Measurements from ENCODE around the gene THRA. TPM values are rescaled to one million over a fixed set of nuclear protein-coding genes. Genes with fewer than 3 reads are reported as not detected.
"Not testable (repeated sequence)": the region's sequence is repeated elsewhere in the genome, so short reads cannot be mapped to it uniquely, and the experiment has no call there.

Gene THRA
- polyA plus RNA-seq, 1 experiment: 25.2 TPM

GRCh38 chr17:40134184-40134583, 71.4 kb downstream of the THRA start:
- Histone ChIP-seq H3K27ac (ENCODE audit: low read depth, low read length) (no peak overlapping the region), H3K9me3 (ENCODE audit: control insufficient read depth, insufficient read depth, low read length) (no peaks in the 10 kb centered on the region; the same call in 1 of the 2 replicates), H3K27me3 (ENCODE audit: control insufficient read depth, insufficient read depth, low read length) (no peaks in the 10 kb centered on the region), H3K4me3 (ENCODE audit: low read depth, low read length) (no peak overlapping the region)
- ChIA-PET CTCF (interaction anchor here (0.5 to 1.0 kb wide), 4 partner anchors 21 to 98 kb away, joined by 3 to 8 read pairs (median 4); no protein-coding TSS in a partner anchor), POLR2A (no interaction called here)
- DNase-seq (ENCODE audit: low read depth, low spot score): no peak
- no peak for TF ChIP-seq CTCF (IDR thresholded peaks at IDR 0.05; ENCODE audit: low read depth, low read length)

GRCh38 chr17:40135817-40136216, 73.1 kb downstream of the THRA start:
- no peak overlapping the region for H3K27ac ChIP-seq (ENCODE audit: low read depth, low read length)
- TF ChIP-seq CTCF (IDR thresholded peaks at IDR 0.05; ENCODE audit: low read depth, low read length): no peak
- no peaks in the 10 kb centered on the region for H3K27me3 ChIP-seq (ENCODE audit: control insufficient read depth, insufficient read depth, low read length)
- no peaks in the 10 kb centered on the region; the same call in 1 of the 2 replicates for H3K9me3 ChIP-seq (ENCODE audit: control insufficient read depth, insufficient read depth, low read length)
- no peak for DNase-seq (ENCODE audit: low read depth, low spot score)
- CTCF ChIA-PET: interaction anchor here (0.9 to 1.0 kb wide), 2 partner anchors 32 to 101 kb away, joined by 3 read pairs; no protein-coding TSS in a partner anchor
- no peak overlapping the region for H3K4me3 ChIP-seq (ENCODE audit: low read depth, low read length)
- POLR2A ChIA-PET: no interaction called here

- Histone ChIP-seq H3K9me3 (ENCODE audit: control insufficient read depth, insufficient read depth, low read length) (no peaks in the 10 kb centered on the region; the same call in 1 of the 2 replicates), H3K27me3 (ENCODE audit: control insufficient read depth, insufficient read depth, low read length) (no peaks in the 10 kb centered on the region), H3K4me3 (ENCODE audit: low read depth, low read length) (peak overlapping the region; percentile 51), H3K27ac (ENCODE audit: low read depth, low read length) (peak overlapping the region; percentile 63)
- no peak for DNase-seq (ENCODE audit: low read depth, low spot score)
- ChIA-PET POLR2A (interaction anchor here (0.6 to 2.4 kb wide), 14 partner anchors 10 to 118 kb away, joined by 3 to 38 read pairs (median 10); partner anchors contain the start of genes MSL1, NR1D1 and WIPF2), CTCF (interaction anchor here (0.9 to 2.8 kb wide), 4 partner anchors 15 to 125 kb away, joined by 5 to 14 read pairs (median 9); partner anchors contain the start of gene WIPF2)
- no peak for TF ChIP-seq CTCF (IDR thresholded peaks at IDR 0.05; ENCODE audit: low read depth, low read length)
Observed at GRCh38 chr17:40139566-40140058, 76.8 kb downstream of the THRA start.

- not testable (repeated sequence) for H3K27ac ChIP-seq (ENCODE audit: low read depth, low read length); H3K4me3 ChIP-seq (ENCODE audit: low read depth, low read length); H3K9me3 ChIP-seq (ENCODE audit: control insufficient read depth, insufficient read depth, low read length); H3K27me3 ChIP-seq (ENCODE audit: control insufficient read depth, insufficient read depth, low read length); DNase-seq (ENCODE audit: low read depth, low spot score)
- CTCF ChIA-PET: interaction anchor here (1.1 kb wide), 1 partner anchor 30 kb away, joined by 4 read pairs; no protein-coding TSS in a partner anchor
- POLR2A ChIA-PET: interaction anchor here (0.7 kb wide), 1 partner anchor 99 kb away, joined by 3 read pairs; no protein-coding TSS in a partner anchor
Observed at GRCh38 chr17:40143166-40143565, 80.4 kb downstream of the THRA start.

Small RNA genes within 50 kb of the gene (small RNA-seq; reads per million reads assigned to genes)
- gene SNORD124 (ENCODE audit: insufficient read length, low read depth): 540 reads per million, percentile 94 among the genes with 10 or more reads in this experiment

Other genes starting within 250 kb of the THRA start
- not detected in 2 replicates for gene IKZF3, start 198.7 kb upstream of the THRA start, polyA plus RNA-seq (2011; rRNA removed)
- gene ZPBP2, start 194.8 kb upstream of the THRA start, polyA plus RNA-seq (2011; rRNA removed): not detected in 2 replicates
- gene GSDMB, start 144.3 kb upstream of the THRA start, polyA plus RNA-seq (2011; rRNA removed): 5.0 and 5.3 TPM in 2 replicates
- 45.6 and 76.0 TPM in 2 replicates for gene ORMDL3, start 135.4 kb upstream of the THRA start, polyA plus RNA-seq (2011; rRNA removed)
- not detected in 2 replicates for gene LRRC3C, start 135.2 kb upstream of the THRA start, polyA plus RNA-seq (2011; rRNA removed)
- not detected in 2 replicates for gene GSDMA, start 100.0 kb upstream of the THRA start, polyA plus RNA-seq (2011; rRNA removed)
- gene PSMD3, start 82.2 kb upstream of the THRA start, polyA plus RNA-seq (2011; rRNA removed): 62.6 and 81.6 TPM in 2 replicates
- gene CSF3, start 47.5 kb upstream of the THRA start, polyA plus RNA-seq (2011; rRNA removed): 0.05 TPM in 1 of 2 replicates, not detected in the other
- gene MED24, start 8.6 kb upstream of the THRA start, polyA plus RNA-seq (2011; rRNA removed): 47.0 and 54.0 TPM in 2 replicates
- 0.62 and 1.0 TPM in 2 replicates for gene NR1D1, start 37.6 kb downstream of the THRA start, polyA plus RNA-seq (2011; rRNA removed)
- gene MSL1, start 59.0 kb downstream of the THRA start, polyA plus RNA-seq (2011; rRNA removed): 69.8 and 92.2 TPM in 2 replicates
- 40.1 and 46.9 TPM in 2 replicates for gene CASC3, start 77.6 kb downstream of the THRA start, polyA plus RNA-seq (2011; rRNA removed)
- 2.9 and 3.0 TPM in 2 replicates for gene RAPGEFL1, start 114.5 kb downstream of the THRA start, polyA plus RNA-seq (2011; rRNA removed)
- 8.1 and 8.6 TPM in 2 replicates for gene WIPF2, start 156.3 kb downstream of the THRA start, polyA plus RNA-seq (2011; rRNA removed)
- 8.6 and 9.1 TPM in 2 replicates for gene CDC6, start 224.9 kb downstream of the THRA start, polyA plus RNA-seq (2011; rRNA removed)
- 4.9 and 7.5 TPM in 2 replicates for gene RARA, start 246.2 kb downstream of the THRA start, polyA plus RNA-seq (2011; rRNA removed)

Data from AG04450 (cell line).